ENCODE data around the gene TRPM4.
A peak's percentile ranks its signal among the peaks of the same experiment; 100 is the strongest.

Gene TRPM4

DNA sequence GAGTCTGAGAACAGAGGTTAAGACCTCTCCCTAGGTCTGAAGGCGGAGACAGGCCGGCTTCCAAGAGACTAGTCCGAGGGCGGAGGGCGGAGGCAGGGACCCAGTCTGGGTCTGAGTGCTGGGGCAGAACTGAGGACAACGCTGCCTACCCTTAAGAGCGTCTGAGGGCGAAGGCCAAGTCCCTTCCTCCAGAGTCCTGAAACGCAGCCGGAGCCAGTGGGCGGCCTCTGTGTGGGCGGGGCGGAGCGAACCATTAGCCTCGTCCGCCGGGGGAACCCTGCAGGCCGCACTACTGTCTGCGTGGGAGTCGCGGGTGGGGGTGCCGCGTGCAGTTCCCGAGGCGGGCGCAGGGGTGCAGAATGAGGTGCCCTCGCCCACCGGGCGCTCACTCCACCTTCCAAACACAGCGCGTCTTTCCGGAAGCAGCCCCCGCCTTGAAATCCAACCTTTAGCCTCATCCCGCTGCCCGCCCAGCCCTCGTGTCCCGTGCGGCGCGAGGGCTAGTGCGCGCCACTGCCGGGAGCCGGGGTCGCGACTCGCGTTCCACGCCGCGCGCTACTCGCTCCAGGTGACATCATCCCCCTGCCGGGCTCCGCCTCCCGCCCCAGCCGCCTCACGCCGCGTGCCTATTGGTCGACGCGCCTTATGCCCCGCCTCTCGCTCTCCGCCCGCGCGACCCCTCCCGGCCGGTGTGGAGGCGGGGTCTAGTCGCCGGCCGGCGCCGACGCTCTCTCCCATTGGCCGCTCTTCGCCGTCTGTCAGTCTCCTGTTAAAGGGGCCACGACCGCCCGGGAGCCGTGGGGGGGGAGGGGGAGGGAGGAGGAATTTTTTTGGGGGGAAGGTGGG is 38.8 kb upstream of the TRPM4 start, which contains the start of gene C19orf73 (continued):
- TF ChIP-seq, protein P1, sequence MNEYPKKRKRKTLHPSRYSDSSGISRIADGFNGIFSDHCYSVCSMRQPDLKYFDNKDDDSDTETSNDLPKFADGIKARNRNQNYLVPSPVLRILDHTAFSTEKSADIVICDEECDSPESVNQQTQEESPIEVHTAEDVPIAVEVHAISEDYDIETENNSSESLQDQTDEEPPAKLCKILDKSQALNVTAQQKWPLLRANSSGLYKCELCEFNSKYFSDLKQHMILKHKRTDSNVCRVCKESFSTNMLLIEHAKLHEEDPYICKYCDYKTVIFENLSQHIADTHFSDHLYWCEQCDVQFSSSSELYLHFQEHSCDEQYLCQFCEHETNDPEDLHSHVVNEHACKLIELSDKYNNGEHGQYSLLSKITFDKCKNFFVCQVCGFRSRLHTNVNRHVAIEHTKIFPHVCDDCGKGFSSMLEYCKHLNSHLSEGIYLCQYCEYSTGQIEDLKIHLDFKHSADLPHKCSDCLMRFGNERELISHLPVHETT (tag by site-specific recombination; IDR thresholded peaks at IDR 0.05) = no peak
- TF ChIP-seq, protein P2, sequence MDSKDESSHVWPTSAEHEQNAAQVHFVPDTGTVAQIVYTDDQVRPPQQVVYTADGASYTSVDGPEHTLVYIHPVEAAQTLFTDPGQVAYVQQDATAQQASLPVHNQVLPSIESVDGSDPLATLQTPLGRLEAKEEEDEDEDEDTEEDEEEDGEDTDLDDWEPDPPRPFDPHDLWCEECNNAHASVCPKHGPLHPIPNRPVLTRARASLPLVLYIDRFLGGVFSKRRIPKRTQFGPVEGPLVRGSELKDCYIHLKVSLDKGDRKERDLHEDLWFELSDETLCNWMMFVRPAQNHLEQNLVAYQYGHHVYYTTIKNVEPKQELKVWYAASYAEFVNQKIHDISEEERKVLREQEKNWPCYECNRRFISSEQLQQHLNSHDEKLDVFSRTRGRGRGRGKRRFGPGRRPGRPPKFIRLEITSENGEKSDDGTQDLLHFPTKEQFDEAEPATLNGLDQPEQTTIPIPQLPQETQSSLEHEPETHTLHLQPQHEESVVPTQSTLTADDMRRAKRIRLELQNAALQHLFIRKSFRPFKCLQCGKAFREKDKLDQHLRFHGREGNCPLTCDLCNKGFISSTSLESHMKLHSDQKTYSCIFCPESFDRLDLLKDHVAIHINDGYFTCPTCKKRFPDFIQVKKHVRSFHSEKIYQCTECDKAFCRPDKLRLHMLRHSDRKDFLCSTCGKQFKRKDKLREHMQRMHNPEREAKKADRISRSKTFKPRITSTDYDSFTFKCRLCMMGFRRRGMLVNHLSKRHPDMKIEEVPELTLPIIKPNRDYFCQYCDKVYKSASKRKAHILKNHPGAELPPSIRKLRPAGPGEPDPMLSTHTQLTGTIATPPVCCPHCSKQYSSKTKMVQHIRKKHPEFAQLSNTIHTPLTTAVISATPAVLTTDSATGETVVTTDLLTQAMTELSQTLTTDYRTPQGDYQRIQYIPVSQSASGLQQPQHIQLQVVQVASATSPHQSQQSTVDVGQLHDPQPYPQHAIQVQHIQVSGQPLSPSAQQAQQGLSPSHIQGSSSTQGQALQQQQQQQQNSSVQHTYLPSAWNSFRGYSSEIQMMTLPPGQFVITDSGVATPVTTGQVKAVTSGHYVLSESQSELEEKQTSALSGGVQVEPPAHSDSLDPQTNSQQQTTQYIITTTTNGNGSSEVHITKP (tag by site-specific recombination; IDR thresholded peaks at IDR 0.05) = peak; percentile 100
- TF ChIP-seq, protein P3, sequence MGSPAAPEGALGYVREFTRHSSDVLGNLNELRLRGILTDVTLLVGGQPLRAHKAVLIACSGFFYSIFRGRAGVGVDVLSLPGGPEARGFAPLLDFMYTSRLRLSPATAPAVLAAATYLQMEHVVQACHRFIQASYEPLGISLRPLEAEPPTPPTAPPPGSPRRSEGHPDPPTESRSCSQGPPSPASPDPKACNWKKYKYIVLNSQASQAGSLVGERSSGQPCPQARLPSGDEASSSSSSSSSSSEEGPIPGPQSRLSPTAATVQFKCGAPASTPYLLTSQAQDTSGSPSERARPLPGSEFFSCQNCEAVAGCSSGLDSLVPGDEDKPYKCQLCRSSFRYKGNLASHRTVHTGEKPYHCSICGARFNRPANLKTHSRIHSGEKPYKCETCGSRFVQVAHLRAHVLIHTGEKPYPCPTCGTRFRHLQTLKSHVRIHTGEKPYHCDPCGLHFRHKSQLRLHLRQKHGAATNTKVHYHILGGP (tag by site-specific recombination; IDR thresholded peaks at IDR 0.05) = no peak
- TF ChIP-seq ZNF623 (tag by site-specific recombination; IDR thresholded peaks at IDR 0.05) = 0 out of 2 replicates have a peak, but pooled peaks have one; percentile 29
- TF ChIP-seq ZBTB20 (tag by site-specific recombination; IDR thresholded peaks at IDR 0.05) = peak; percentile 80
- peak; percentile 90; the same call in 1 of the 2 replicates for TF ChIP-seq ZNF391 (tag by site-specific recombination; IDR thresholded peaks at IDR 0.05; ENCODE audit: borderline replicate concordance, low read depth)
- peak; percentile 63 for TF ChIP-seq IKZF3 (tag by site-specific recombination; IDR thresholded peaks at IDR 0.05)
- peak; percentile 30; the same call in 1 of the 2 replicates for TF ChIP-seq ZNF239 (tag by site-specific recombination; IDR thresholded peaks at IDR 0.05)
- TF ChIP-seq KLF7 (tag by site-specific recombination; IDR thresholded peaks at IDR 0.05; ENCODE audit: borderline replicate concordance) = peak; percentile 88; the same call in 1 of the 2 replicates
- TF ChIP-seq ZNF561 (tag by site-specific recombination; IDR thresholded peaks at IDR 0.05; ENCODE audit: borderline replicate concordance) = peak; percentile 76; the same call in 1 of the 2 replicates
- 0 out of 2 replicates have a peak, but pooled peaks have one; percentile 41 for TF ChIP-seq ZBTB48 (tag by site-specific recombination; IDR thresholded peaks at IDR 0.05)
- TF ChIP-seq ZBTB21 (tag by site-specific recombination; IDR thresholded peaks at IDR 0.05) = peak; percentile 57
- TF ChIP-seq ZNF529 (tag by site-specific recombination; IDR thresholded peaks at IDR 0.05; ENCODE audit: insufficient replicate concordance) = no peak
- TF ChIP-seq, protein P4, sequence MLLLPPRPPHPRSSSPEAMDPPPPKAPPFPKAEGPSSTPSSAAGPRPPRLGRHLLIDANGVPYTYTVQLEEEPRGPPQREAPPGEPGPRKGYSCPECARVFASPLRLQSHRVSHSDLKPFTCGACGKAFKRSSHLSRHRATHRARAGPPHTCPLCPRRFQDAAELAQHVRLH (tag by site-specific recombination; IDR thresholded peaks at IDR 0.05) = peak; percentile 85
- TF ChIP-seq SP2 (tag by site-specific recombination; IDR thresholded peaks at IDR 0.05) = peak; percentile 92
- TF ChIP-seq ZNF600 (tag by site-specific recombination; IDR thresholded peaks at IDR 0.05) = peak; percentile 26; the same call in 1 of the 2 replicates
- peak; percentile 57 for TF ChIP-seq SCRT2 (tag by site-specific recombination; IDR thresholded peaks at IDR 0.05)
- peak; percentile 61; the same call in 1 of the 2 replicates for TF ChIP-seq GLIS1 (tag by site-specific recombination; IDR thresholded peaks at IDR 0.05)
- 0 out of 2 replicates have a peak, but pooled peaks have one; percentile 13 for TF ChIP-seq ZNF10 (tag by site-specific recombination; IDR thresholded peaks at IDR 0.05)
- 0 out of 2 replicates have a peak, but pooled peaks have one; percentile 55 for TF ChIP-seq ZNF792 (tag by site-specific recombination; IDR thresholded peaks at IDR 0.05)
- TF ChIP-seq ZNF501 (tag by site-specific recombination; IDR thresholded peaks at IDR 0.05) = peak; percentile 92
- TF ChIP-seq ZNF658 (tag by site-specific recombination; IDR thresholded peaks at IDR 0.05) = no peak

Measured in HEK293 (cell line).